Liver (tissue), 9 donors: ENCODE measurements around the gene AXIN1. TPM values are rescaled to one million over a fixed set of nuclear protein-coding genes. Genes with fewer than 3 reads are reported as not detected.

ENCODE experiments used
- DNase-seq: peaks from one replicate; pipeline ENCODE4 v3.0.0-alpha.2; 2017; ENCODE audit warnings: low spot score
- H3K27ac ChIP-seq, 2 donors: one replicate each; pipeline ENCODE4 v1.7.0; 2013; ENCODE audit warnings: inconsistent platforms in 2 of 2, low read length in 2 of 2, control low read depth in 1 of 2, low read depth in 1 of 2, mild to moderate bottlenecking in 1 of 2
- H3K27me3 ChIP-seq, 4 donors: one replicate each; pipeline versions ENCODE4 v1.6.1 to v1.7.0; 2013; ENCODE audit warnings: low read length in 3 of 4, inconsistent platforms in 1 of 4, mild to moderate bottlenecking in 1 of 4, moderate library complexity in 1 of 4; ENCODE audit not compliant: control insufficient read depth in 4 of 4, insufficient read depth in 4 of 4
- H3K36me3 ChIP-seq, 4 donors: one replicate each; pipeline versions ENCODE4 v1.6.1 to v1.7.0; 2013; ENCODE audit warnings: low read length in 3 of 4, mild to moderate bottlenecking in 3 of 4, low read depth in 1 of 4, moderate library complexity in 1 of 4; ENCODE audit not compliant: control insufficient read depth in 4 of 4, insufficient read depth in 3 of 4
- H3K4me1 ChIP-seq, 4 donors: one replicate each; pipeline versions ENCODE4 v1.6.1 to v1.7.0; 2013; ENCODE audit warnings: low read length in 3 of 4, mild to moderate bottlenecking in 3 of 4, moderate library complexity in 1 of 4; ENCODE audit not compliant: control insufficient read depth in 4 of 4, insufficient read depth in 4 of 4
- H3K4me3 ChIP-seq, 3 donors: one replicate each; pipeline versions ENCODE4 v1.6.1 to v1.7.0; 2013; ENCODE audit warnings: low read length in 3 of 3, control low read depth in 1 of 3, low read depth in 1 of 3, mild to moderate bottlenecking in 1 of 3
- H3K9ac ChIP-seq, 2 donors: one replicate each; pipeline ENCODE4 v1.7.0; 2013; ENCODE audit warnings: low read length in 2 of 2, mild to moderate bottlenecking in 2 of 2, moderate library complexity in 2 of 2, control low read depth in 1 of 2, low read depth in 1 of 2
- H3K9me3 ChIP-seq, 4 donors: one replicate each; pipeline versions ENCODE4 v1.6.1 to v1.7.0; 2013; ENCODE audit warnings: low read length in 3 of 4; ENCODE audit not compliant: control insufficient read depth in 4 of 4
- ATF3 ChIP-seq: IDR thresholded peaks from 2 replicates; pipeline ENCODE4 v1.6.1; 2016; ENCODE audit warnings: antibody characterized with exemption
- EGR1 ChIP-seq, 2 donors: IDR thresholded peaks; 2 replicates each; pipeline ENCODE4 v1.6.1; 2016 to 2018; ENCODE audit warnings: antibody characterized with exemption in 2 of 2, low read depth in 2 of 2
- FOXA1 ChIP-seq: IDR thresholded peaks from 2 replicates; pipeline ENCODE4 v1.6.1; 2016; ENCODE audit warnings: antibody characterized with exemption
- FOXA2 ChIP-seq: IDR thresholded peaks from 2 replicates; pipeline ENCODE4 v1.6.1; 2016; ENCODE audit warnings: antibody characterized with exemption
- GABPA ChIP-seq, 2 donors: IDR thresholded peaks in 1 of 2; conservative IDR thresholded peaks in 1 of 2; 2 replicates each; pipeline ENCODE4 v1.6.1; 2016; ENCODE audit warnings: antibody characterized with exemption in 2 of 2, mild to moderate bottlenecking in 1 of 2, moderate library complexity in 1 of 2
- HNF4A ChIP-seq, 2 donors: conservative IDR thresholded peaks; 2 replicates each; pipeline ENCODE4 v1.6.1; 2016; ENCODE audit warnings: antibody characterized with exemption in 2 of 2, mild to moderate bottlenecking in 2 of 2
- HNF4G ChIP-seq: IDR thresholded peaks from 2 replicates; pipeline ENCODE4 v1.6.1; 2016; ENCODE audit warnings: antibody characterized with exemption
- JUND ChIP-seq, 2 donors: IDR thresholded peaks; 2 replicates each; pipeline ENCODE4 v1.6.1; 2016; ENCODE audit warnings: antibody characterized with exemption in 2 of 2
- RXRA ChIP-seq, 2 donors: IDR thresholded peaks; 2 replicates each; pipeline ENCODE4 v1.6.1; 2017 to 2018; ENCODE audit warnings: antibody characterized with exemption in 2 of 2, mild to moderate bottlenecking in 1 of 2
- SP1 ChIP-seq: IDR thresholded peaks from 2 replicates; pipeline ENCODE4 v1.6.1; 2018; ENCODE audit warnings: antibody characterized with exemption, mild to moderate bottlenecking
- TAF1 ChIP-seq: conservative IDR thresholded peaks from 2 replicates; pipeline ENCODE4 v1.6.1; 2016; ENCODE audit warnings: antibody characterized with exemption, mild to moderate bottlenecking
- WGBS: extraction: QIAGEN DNeasy Blood & Tissue Kit; methylation state at CpG from one replicate; pipeline ENCODE4 v1.1.7; 2013; 5-methylcytosine and 5-hydroxymethylcytosine counted together
- polyA plus RNA-seq, 2 donors: library from polyadenylated mRNA; stranded (reverse) in 1 of 2; unstranded in 1 of 2; fragments of 200-250 nt in 1 of 2; fragments of >200 nt in 1 of 2; fragmentation: Nextera tagmentation in 1 of 2; extraction: Ambion mirVana in 1 of 2; gene quantifications; one replicate each; pipeline versions ENCODE4 v1.2.1 to v1.2.3, GENCODE V29; 2013 to 2015
- total RNA-seq, 2 donors: library from RNA; depleted of rRNA; stranded (reverse); fragments of >200 nt; gene quantifications; one replicate each; pipeline ENCODE4 v1.2.3, GENCODE V29; 2014
- TF ChIP-seq, protein P1 (sequence below): IDR thresholded peaks from 2 replicates; pipeline ENCODE4 v1.6.1; 2016; ENCODE audit warnings: antibody characterized with exemption, mild to moderate bottlenecking
- TF ChIP-seq, protein P2 (sequence below): IDR thresholded peaks from 2 replicates; pipeline ENCODE4 v1.6.1; 2016; ENCODE audit warnings: antibody characterized with exemption
- TF ChIP-seq, protein P3 (sequence below): fragments of 150-350 bp; IDR thresholded peaks from 2 replicates; pipeline ENCODE4 v1.5.1; 2017; ENCODE audit warnings: improper control_type of control experiment, low read depth, low read length; ENCODE audit not compliant: missing input control
- TF ChIP-seq, protein P4 (sequence below): IDR thresholded peaks from 2 replicates; pipeline ENCODE4 v1.6.1; 2016; ENCODE audit warnings: antibody characterized with exemption
- donor health status: healthy.
- donor health status: healthy.
- donor health status: healthy.
- donor health status: healthy.
- donor health status: healthy.

Gene AXIN1
- total and polyA plus RNA-seq, 4 donors = 2.0 to 10.3 (median 7.9) TPM

DNA sequence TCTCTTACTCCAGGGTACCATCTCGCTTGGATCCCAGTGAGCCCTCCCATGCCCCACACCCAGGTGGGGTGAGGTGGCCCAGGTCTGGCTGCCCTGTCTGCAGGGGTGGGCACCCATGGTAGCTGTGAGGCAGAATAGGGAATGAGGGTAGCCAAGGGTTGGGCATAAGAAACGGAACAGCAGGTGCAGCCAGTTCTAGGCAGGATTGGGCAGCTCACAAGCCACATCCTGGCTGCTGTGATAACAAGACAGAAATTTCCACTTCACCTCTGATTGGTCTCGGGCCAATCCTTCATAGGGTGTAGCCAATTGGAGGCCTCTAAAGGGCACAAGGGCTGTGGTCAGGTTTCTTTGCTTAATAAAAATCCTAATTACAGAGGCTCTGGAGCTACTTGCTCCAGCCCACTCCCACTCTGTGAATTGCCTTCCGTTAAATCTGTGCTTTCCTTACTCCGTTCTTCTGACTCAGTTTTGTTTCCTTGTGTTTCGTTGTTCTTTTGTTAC lies 73.6 kb downstream of the AXIN1 start:
- Histone ChIP-seq H3K27me3 (peaks cover 0 to 14% (median 3%) of the 10 kb centered on the region in 4 donors), H3K27ac (no peak overlapping the region), H3K4me1 (peaks cover 0 to 12% (median 4%) of the 10 kb centered on the region in 4 donors), H3K4me3 (no peak overlapping the region), H3K9me3 (no peaks in the 10 kb centered on the region), H3K36me3 (no peaks in the 10 kb centered on the region), H3K9ac (no peak overlapping the region)
- no peak for DNase-seq
- WGBS = 63% methylated on average over 6 of the region's 6 CpGs
- TF ChIP-seq HNF4A (conservative IDR thresholded peaks at IDR 0.05) (no peak), JUND (IDR thresholded peaks at IDR 0.05) (no peak), HNF4G (no peak), FOXA1 (no peak), EGR1 (IDR thresholded peaks at IDR 0.05; ENCODE audit: low read depth in 2 of 2) (no peak), FOXA2 (no peak), SP1 (no peak), GABPA (IDR thresholded peaks at IDR 0.05 in 1 of 2, conservative IDR thresholded peaks at IDR 0.05 in 1 of 2) (no peak), TAF1 (no peak), RXRA (IDR thresholded peaks at IDR 0.05) (no peak), ATF3 (no peak)
- TF ChIP-seq, protein P1, sequence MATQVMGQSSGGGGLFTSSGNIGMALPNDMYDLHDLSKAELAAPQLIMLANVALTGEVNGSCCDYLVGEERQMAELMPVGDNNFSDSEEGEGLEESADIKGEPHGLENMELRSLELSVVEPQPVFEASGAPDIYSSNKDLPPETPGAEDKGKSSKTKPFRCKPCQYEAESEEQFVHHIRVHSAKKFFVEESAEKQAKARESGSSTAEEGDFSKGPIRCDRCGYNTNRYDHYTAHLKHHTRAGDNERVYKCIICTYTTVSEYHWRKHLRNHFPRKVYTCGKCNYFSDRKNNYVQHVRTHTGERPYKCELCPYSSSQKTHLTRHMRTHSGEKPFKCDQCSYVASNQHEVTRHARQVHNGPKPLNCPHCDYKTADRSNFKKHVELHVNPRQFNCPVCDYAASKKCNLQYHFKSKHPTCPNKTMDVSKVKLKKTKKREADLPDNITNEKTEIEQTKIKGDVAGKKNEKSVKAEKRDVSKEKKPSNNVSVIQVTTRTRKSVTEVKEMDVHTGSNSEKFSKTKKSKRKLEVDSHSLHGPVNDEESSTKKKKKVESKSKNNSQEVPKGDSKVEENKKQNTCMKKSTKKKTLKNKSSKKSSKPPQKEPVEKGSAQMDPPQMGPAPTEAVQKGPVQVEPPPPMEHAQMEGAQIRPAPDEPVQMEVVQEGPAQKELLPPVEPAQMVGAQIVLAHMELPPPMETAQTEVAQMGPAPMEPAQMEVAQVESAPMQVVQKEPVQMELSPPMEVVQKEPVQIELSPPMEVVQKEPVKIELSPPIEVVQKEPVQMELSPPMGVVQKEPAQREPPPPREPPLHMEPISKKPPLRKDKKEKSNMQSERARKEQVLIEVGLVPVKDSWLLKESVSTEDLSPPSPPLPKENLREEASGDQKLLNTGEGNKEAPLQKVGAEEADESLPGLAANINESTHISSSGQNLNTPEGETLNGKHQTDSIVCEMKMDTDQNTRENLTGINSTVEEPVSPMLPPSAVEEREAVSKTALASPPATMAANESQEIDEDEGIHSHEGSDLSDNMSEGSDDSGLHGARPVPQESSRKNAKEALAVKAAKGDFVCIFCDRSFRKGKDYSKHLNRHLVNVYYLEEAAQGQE = no peak
- TF ChIP-seq, protein P2, sequence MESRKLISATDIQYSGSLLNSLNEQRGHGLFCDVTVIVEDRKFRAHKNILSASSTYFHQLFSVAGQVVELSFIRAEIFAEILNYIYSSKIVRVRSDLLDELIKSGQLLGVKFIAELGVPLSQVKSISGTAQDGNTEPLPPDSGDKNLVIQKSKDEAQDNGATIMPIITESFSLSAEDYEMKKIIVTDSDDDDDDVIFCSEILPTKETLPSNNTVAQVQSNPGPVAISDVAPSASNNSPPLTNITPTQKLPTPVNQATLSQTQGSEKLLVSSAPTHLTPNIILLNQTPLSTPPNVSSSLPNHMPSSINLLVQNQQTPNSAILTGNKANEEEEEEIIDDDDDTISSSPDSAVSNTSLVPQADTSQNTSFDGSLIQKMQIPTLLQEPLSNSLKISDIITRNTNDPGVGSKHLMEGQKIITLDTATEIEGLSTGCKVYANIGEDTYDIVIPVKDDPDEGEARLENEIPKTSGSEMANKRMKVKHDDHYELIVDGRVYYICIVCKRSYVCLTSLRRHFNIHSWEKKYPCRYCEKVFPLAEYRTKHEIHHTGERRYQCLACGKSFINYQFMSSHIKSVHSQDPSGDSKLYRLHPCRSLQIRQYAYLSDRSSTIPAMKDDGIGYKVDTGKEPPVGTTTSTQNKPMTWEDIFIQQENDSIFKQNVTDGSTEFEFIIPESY = no peak
- TF ChIP-seq, protein P3, sequence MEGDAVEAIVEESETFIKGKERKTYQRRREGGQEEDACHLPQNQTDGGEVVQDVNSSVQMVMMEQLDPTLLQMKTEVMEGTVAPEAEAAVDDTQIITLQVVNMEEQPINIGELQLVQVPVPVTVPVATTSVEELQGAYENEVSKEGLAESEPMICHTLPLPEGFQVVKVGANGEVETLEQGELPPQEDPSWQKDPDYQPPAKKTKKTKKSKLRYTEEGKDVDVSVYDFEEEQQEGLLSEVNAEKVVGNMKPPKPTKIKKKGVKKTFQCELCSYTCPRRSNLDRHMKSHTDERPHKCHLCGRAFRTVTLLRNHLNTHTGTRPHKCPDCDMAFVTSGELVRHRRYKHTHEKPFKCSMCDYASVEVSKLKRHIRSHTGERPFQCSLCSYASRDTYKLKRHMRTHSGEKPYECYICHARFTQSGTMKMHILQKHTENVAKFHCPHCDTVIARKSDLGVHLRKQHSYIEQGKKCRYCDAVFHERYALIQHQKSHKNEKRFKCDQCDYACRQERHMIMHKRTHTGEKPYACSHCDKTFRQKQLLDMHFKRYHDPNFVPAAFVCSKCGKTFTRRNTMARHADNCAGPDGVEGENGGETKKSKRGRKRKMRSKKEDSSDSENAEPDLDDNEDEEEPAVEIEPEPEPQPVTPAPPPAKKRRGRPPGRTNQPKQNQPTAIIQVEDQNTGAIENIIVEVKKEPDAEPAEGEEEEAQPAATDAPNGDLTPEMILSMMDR = no peak
- TF ChIP-seq, protein P4, sequence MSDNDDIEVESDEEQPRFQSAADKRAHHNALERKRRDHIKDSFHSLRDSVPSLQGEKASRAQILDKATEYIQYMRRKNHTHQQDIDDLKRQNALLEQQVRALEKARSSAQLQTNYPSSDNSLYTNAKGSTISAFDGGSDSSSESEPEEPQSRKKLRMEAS = no peak
